Activated T-helper 1 cell treated with Interleukin-2 at 50 U/mL for 16 hours (primary cell): ENCODE results near the gene PLCXD1.
"Not testable (repeated sequence)": the region's sequence is repeated elsewhere in the genome, so short reads cannot be mapped to it uniquely, and the experiment has no call there.

Source experiments
- DNase-seq: peaks from one replicate; pipeline ENCODE4 v3.0.0-alpha.2; 2020; ENCODE audit warnings: low read depth

Gene PLCXD1

GRCh38 chrX:292900-293897 is 12.0 kb downstream of the PLCXD1 start:
- DNase-seq, result no peak

DNA sequence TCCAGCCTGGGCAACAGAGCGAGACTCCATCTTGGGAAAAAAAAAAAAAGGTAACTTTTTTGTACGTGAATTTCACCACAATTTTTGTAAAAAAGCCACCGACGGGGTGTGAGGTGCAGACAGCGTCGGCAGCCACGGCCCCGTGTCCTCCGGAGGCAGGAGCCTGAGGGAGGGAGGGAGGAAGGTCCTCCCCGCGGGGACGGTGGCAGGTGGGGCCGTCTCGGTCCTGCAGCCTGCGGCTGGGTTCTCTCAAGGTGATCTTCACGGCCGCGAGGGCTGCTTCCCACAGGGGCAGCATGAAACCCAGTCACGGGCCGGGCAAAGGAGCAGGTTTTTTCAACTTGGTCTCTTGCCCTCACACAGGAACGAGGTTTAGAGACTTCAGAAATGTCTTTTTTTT is 14.0 kb downstream of the PLCXD1 start:
- DNase-seq, result no peak

- DNase-seq, result no peak
Observed at GRCh38 chrX:298993-299392, 17.8 kb downstream of the PLCXD1 start.

GRCh38 chrX:300334-300733 is 19.2 kb downstream of the PLCXD1 start:
- no peak for DNase-seq

DNA sequence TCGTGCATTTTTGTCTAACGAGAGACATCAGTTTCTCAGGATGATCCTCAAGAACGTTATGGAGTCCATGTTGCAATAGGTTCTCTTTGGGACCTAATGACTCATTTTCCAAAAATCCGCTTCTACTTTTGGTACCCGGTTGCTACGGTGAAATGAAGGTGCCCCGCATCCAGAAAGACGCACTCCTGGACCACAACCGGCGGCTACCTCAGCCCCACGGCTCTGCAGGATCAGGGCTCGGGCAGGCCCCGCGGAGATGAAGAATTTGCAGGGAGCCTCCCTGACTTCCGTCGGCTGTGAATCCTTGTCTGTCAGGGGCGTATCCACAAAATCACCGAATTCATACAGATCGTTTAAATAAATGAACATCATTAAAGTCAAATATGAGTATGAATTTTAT is 21.8 kb downstream of the PLCXD1 start:
- no peak for DNase-seq

GRCh38 chrX:305781-306613 is 24.8 kb downstream of the PLCXD1 start:
- not testable (repeated sequence) for DNase-seq

DNA sequence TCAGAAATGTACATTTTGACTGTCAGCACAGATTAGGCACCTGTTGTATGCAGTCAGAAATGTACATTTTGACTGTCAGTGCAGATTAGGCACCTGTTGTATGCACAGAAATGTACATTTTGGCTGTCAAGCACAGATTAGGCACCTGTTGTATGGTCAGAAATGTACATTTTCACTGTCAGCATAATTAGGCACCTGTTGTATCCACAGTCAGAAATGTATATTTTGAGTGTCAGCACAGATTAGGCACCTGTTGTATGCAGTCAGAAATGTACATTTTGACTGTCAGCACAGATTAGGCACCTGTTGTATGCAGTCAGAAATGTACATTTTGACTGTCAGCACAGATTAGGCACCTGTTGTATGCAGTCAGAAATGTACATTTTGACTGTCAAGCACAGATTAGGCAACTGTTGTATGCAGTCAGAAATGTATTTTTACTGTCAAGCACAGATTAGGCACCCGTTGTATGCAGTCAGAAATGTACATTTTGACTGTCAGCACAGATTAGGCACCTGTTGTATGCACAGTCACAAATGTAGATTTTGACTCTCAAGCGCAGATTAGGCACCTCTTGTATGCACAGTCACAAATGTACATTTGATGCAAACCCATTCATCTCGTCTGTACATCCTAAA is 25.6 kb downstream of the PLCXD1 start:
- DNase-seq, result not testable (repeated sequence)

DNA sequence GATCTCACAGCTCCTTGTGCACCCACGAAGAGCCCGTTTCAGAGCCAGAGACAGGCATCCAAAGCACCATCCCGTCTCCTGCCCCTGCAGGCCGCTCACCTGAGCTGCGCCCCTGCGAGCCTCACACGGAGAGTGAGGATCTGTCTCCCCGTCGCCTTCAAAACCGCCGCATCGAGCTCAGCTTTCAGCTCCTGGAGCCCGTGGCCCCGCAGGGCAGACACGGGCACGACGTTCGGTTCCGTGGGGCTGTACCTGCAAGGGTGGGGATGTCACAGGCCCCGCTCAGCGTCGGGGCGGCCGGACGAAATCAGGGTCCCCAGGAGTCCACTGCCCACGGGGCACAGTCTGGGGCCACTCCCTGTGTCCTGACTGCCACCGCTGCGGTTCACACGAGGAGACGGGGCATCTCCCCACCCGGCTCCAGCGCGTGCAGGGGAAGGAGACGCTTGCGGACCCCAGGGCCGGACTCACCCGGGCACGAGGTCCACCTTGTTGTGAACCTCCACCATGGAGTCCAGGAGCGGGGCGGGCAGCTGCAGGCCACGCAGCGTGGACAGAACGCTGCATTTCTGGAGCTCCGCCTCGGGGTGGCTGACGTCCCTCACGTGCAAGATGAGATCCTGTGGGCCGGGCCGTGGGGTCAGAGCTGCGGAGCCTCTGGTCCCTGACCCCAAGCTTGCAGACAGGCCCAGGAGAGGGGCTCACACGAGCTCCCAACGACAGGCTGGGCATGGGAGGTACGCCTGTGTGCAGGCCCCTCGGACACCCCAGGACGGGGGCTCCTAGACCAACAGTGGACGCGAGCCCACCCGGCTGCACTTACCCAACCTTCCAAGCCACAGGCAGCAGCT is 26.3 kb downstream of the PLCXD1 start:
- no peak for DNase-seq

DNA sequence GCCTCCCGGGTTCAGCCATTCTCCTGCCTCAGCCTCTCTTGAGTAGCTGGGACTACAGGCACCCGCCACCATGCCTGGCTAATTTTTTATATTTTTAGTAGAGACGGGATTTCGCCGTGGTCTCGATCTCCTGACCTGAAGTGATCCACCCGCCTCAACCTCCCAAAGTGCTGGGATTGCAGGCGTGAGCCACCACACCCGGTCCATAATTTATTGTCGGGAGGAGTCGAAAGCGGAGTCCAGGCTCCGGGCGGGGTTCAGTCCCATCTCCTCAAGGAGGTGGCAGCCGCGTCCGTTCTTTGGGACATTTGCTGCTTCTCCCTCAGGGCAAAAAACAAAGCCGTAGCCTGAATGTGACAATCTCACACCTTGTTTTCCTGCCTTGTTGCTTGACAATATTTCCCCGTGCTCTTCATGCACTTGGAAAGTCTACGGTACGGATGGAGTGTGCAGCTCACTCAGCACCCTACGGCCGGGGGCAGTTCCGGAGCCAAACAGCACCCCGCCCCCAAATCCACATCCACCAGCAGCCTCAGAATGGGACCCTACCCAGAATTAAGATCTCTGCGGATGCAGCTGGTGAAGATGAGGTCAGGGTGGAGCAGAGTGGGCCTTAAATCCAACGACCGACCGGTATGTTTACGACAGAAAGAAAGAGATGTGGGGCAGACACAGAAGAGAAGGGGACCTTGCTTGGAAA is 27.8 kb downstream of the PLCXD1 start:
- no peak for DNase-seq

DNA sequence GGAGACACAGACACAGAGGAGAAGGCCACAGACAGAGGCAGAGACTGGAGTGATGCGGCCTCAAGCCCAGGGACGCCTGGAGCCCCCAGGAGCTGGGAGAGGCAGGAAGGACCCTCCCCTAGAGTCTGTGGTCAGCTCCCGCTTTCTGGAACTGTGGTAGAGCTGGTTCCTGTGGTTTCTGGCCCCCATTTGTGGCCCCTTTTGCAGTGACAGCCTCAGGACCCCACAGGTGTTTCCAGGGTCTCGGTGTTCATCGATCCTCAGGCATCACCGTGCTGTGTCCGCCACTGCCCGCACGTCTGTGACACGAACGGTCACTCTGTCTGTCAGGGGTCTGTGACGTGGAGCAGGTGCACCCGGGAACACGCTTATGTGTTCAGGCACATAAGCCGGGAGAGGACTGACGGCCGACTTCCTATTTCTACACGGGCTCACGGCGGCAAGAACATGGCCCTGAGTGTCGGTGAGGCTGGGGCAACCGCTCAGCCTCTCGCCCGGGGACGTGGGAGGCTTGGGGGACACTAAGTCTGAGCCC is 29.5 kb downstream of the PLCXD1 start:
- no peak for DNase-seq

- DNase-seq, result no peak
Observed at GRCh38 chrX:311156-312129, 30.3 kb downstream of the PLCXD1 start.

GRCh38 chrX:312621-313331 is 31.6 kb downstream of the PLCXD1 start:
- DNase-seq, result no peak

DNA sequence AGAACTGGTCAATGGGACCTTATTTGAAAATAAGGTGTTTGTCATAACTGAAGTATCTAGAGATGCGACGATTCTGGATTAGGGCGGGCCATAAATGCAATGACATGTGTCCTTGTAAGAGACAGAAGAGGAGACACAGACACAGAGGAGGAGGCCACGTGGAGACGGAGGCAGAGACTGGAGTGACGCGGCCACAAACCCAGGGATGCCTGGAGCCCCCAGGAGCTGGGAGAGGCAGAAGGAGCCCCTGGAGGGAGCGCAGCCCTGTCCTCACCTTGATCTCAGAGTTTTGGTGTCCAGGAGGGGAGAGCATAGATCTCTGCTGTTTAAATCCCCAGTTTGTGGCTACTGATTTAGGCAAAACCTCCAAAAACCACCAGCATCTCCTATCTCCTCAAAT is 32.4 kb downstream of the PLCXD1 start:
- no peak for DNase-seq

- DNase-seq, result no peak
Observed at GRCh38 chrX:314049-314448, 32.9 kb downstream of the PLCXD1 start.

- DNase-seq, result no peak
Observed at GRCh38 chrX:314781-315595, 33.8 kb downstream of the PLCXD1 start.

DNA sequence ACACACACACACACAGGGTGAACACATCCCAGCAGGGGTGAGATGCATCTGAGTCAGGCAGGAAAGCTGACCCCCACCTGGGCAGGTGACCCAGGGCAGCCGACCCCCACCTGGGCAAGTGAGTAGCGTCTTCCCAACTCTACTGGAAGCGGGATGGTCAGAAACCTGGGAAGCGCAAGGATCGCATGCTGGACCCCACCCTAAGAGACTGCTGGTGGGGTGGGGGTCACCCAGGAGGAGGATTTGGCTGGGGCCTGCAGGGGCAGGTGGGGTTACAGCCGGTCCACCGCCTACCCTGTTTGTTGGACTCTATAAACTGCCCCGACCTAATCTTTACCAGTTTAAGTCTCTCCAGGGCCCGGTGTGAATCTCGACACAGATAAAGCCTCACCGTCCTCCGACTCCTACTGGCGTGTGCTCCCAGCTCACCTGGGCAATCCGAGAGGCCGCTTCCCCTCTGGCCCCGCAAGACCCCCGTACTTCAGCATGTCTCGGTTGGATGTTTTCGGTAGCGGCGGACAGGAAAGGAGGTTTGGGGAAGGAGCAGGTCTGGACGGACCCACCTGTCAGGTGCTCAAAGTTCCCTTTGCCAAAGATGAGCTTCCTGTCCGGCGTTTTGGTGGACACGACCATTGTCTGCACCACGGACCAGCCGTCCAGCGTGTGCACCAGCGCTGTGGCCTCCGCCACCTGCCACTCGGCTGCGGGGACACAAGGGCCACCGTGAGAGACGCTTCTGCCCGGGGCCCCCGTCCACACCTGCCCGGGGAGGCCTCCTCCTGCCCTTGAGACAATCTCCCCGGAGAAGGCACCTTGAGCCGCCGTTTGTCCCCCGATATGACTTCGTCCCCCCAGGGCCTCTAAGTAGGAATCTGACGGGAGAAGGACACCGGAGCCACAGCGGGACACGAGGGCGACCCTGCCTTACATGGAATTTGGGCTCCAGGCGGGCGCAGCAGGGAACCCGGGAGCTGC is 35.5 kb downstream of the PLCXD1 start:
- no peak for DNase-seq
